ENCODE results near the gene RIPOR1.

Gene RIPOR1

DNA sequence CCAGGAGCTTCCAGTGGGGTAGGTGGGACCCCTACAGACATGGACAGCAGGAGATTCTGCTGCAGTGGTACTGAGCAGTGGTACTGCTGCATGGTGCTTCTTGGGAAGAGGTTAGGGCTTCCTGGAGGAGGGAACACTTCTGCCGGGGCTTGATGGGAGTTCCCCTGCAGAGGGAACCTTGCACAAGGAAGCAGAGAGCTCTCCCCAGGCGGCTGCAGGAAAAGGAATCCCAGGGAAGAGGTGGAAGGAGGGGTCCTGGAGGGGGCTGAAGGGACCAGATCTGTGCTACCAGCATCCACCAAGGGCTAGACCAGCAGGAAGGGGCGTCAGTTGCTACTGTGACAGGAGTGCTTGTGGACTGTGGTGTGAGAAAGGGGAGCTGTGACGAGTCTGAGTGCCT is 10.6 kb downstream of the RIPOR1 start:
- DNase-seq: no peak

- DNase-seq: no peak
Observed at GRCh38 chr16:67539691-67540635, 11.3 kb downstream of the RIPOR1 start.

GRCh38 chr16:67540756-67541155 is 12.1 kb downstream of the RIPOR1 start:
- no peak for DNase-seq

DNA sequence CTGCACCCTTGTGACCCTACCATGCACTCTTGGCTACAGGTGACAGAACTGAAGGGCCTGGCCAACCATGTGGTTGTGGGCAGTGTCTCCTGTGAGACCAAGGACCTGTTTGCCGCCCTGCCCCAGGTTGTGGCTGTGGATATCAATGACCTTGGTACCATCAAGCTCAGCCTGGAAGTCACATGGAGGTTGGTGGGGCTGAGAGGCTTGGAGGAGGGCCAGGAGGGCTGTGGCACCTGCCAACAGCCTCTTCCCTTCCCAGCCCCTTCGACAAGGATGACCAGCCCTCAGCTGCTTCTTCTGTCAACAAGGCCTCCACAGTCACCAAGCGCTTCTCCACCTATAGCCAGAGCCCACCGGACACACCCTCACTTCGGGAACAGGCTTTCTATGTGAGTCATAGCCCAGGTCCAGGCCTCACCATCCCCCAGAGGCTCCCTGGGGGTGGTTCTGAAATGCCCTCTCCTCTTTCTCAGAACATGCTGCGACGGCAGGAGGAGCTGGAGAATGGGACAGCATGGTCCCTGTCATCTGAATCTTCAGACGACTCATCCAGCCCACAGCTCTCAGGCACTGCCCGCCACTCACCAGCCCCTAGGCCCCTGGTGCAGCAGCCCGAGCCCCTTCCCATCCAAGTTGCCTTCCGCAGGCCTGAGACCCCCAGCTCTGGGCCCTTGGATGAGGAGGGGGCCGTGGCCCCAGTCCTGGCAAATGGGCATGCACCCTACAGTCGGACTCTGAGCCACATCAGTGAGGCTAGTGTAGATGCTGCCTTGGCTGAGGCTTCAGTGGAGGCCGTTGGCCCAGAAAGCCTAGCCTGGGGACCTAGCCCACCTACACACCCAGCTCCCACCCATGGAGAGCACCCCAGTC is 13.0 kb downstream of the RIPOR1 start:
- DNase-seq: peak; percentile 51

- DNase-seq: peak; percentile 76
Observed at GRCh38 chr16:67542464-67542863, 13.8 kb downstream of the RIPOR1 start.

DNA sequence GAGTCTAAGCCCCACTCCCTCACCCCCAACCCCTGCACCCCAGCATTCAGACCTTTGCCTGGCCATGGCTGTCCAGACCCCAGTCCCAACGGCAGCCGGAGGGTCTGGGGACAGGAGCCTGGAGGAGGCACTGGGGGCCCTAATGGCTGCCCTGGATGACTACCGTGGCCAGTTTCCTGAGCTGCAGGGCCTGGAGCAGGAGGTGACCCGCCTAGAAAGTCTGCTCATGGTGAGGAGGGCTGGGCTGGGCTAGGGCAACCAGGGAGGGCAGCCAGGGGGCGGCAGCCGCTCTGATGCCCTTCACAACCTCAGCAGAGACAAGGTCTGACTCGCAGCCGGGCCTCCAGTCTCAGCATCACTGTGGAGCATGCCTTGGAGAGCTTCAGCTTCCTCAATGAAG is 14.4 kb downstream of the RIPOR1 start:
- DNase-seq: no peak

DNA sequence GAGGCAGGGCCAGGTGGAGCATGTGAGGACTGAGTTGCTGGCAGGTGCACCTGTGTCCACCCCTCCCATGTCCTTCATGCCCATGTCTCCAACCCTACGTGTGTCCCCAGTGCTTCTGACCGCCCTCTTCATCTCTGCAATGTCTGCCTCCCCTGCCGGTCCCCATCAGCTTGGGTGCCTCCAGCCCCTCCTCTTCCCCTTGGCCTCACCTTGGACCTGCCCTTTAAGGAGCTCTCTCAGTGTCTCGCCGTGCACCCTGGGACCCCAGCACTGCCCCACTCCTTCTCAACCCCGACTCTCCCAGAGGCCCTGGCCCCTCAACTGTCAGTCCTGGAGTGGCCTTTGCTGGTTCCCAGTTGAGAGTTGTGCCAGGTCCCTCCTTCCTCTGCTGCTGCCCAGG is 15.0 kb downstream of the RIPOR1 start:
- DNase-seq: no peak

GRCh38 chr16:67544329-67544841 is 15.8 kb downstream of the RIPOR1 start:
- no peak for DNase-seq

DNA sequence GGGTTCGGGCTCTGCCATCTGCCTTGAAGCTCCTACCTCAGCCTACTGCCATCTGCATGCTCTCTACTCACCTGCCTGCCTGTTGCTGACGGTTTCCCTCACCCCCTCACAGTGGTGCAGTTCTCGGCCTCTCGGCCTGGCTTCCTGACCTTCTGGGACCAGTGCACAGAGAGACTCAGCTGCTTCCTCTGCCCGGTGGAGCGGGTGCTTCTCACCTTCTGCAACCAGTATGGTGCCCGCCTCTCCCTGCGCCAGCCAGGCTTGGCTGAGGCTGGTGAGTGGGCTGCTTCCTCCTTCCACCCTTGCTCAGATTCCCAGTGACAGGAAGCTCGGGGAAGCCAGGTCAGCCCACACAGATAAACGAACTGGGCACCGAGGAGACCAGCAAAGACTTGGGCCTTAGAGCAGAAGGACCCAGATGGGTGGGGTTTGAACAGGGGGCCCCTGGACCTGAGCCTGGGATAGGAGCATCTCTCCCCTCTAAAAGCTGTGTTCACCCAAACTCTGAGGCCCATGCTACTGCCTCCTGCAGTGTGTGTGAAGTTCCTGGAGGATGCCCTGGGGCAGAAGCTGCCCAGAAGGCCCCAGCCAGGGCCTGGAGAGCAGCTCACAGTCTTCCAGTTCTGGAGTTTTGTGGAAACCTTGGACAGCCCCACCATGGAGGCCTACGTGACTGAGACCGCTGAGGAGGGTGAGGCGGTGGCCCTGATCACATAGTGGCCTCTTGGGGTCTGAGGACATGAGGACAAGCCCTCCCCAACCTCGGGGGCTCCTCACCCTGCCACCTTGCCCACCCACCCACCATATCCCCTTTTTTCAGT is 16.4 kb downstream of the RIPOR1 start:
- DNase-seq: no peak

DNA sequence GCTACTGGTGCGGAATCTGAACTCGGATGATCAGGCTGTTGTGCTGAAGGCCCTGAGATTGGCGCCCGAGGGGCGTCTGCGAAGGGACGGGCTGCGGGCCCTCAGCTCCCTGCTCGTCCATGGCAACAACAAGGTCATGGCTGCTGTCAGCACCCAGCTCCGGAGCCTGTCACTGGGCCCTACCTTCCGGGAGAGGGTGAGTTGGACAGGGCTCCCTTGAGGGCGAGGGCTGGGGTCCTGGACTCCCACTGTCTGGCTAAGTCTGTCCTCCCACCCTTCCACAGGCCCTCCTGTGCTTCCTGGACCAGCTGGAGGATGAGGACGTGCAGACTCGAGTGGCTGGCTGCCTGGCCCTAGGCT is 17.0 kb downstream of the RIPOR1 start:
- no peak for DNase-seq

DNA sequence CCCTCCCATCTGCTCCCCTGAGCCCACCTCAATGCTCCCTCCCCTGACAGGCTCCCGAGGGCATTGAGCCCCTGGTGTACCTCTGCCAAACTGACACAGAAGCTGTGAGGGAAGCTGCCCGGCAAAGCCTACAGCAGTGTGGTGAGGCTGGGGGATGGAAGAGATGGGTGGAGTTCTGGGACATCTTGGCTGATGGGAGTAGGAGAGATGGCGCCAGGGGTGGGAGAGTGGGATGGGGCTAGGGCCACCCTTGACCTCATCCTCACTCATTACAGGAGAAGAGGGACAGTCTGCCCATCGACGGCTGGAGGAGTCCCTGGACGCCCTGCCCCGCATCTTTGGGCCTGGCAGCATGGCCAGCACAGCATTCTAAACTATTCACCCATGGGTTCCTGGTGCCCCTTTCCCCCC is 17.5 kb downstream of the RIPOR1 start:
- DNase-seq: no peak

GRCh38 chr16:67546761-67547422 is 18.3 kb downstream of the RIPOR1 start:
- peak; percentile 60 for DNase-seq

- DNase-seq: no peak
Observed at GRCh38 chr16:67547423-67548264, 19.0 kb downstream of the RIPOR1 start.

GRCh38 chr16:67548265-67549126 is 19.9 kb downstream of the RIPOR1 start:
- DNase-seq: no peak

DNA sequence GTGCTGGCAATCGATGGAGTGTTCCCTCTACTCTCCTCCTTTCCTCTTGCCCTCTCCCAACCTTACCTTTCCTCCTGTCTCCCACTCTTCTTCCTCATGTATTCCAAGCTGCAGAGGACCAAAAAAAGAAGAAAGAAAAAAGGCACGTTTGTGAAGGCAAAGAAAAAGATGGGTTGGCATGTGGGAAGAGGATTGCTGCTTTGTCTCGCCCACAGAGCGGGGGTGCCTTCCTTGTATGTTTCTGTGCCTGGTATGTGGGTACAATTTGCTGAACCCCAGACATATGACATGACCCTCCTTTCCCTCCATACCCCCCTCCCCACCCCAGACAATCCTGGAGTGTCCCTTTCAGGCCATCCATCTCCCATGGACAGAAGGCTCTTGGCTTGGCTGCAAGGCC is 20.6 kb downstream of the RIPOR1 start:
- no peak for DNase-seq

DNA sequence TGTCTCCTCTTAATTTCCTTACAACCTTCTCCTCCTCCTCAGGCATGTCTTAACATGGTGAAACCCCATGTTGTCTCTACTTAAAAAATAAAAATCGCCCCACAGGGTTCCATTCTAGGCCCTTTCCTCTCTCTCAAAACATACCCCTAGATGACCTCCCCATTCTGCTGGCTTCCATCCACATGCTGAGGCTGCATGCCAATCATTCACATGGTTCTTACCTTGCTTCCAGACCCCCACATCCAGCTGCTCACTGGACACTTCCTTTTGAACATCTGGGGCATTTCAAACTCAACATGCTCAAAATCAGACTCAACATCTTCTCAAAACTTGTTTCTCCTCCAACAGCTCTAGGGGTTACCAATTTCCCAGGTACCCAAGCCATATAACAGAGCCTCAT is 21.3 kb downstream of the RIPOR1 start:
- DNase-seq: no peak

DNA sequence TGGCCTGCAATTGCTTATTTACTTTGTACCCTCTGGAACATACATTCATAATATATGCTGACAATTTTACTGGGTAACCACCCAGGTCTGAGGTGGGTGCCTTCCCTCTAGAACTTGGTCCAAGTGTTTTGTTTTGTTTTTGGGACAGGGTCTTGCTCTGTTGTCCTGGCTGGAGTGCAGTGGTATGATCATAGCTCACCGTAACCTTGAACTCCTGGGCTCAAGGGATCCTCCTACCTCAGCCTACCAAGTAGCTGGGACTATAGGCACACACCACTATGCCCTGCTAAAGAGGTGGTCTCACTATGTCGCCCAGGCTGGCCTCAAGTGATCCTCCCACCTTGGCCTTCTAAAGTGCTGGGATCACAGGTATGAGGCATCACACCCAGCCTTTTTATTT is 22.5 kb downstream of the RIPOR1 start:
- DNase-seq: no peak

GRCh38 chr16:67551972-67552371 is 23.3 kb downstream of the RIPOR1 start:
- no peak for DNase-seq

DNA sequence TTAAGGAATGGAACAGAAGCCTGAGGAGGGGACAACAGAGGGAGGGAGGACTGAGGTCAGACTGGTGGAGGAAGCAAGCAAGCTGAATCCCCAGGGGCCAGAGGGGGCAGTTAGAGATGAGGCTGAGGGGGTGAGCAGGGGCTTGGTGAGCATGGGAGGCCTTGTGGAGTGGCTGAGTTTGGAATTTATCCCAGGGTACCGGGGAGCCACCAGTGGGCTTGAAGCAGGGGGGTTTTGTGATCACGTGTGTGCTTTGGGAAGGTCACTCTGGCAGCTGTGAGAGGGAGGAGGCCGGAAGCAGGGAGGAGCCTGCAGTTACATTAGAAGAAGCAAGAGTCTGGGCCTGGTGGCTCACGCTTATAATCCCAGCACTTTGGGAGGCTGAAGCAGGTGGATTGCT is 23.8 kb downstream of the RIPOR1 start:
- no peak for DNase-seq

GRCh38 chr16:67555795-67556212 is 27.2 kb downstream of the RIPOR1 start:
- peak; percentile 72 for DNase-seq

Measured in fibroblast of skin of right biceps (primary cell).